ENCODE results near the gene TBX2.

TBX2 gene

DNA sequence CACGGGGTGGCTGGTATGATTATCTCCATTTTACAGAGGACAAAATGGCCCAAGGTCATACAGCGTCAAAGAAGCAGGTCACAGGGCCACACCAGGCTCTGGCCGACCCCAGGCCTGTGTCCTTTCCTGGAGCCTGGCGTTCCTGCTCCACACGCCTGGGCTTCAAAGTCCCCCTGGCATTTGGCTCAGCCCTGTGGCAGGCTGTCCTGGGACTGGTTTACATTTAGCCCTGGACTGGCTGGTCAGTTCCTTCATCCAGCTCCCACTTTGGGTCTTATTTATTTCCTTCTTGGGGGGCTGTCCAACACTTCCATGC is 15.3 kb downstream of the TBX2 start:
- TF ChIP-seq POU6F1 (CRISPR knock-in tag; IDR thresholded peaks at IDR 0.05; ENCODE audit: borderline replicate concordance, low read depth): no peak
- TF ChIP-seq, protein P1, sequence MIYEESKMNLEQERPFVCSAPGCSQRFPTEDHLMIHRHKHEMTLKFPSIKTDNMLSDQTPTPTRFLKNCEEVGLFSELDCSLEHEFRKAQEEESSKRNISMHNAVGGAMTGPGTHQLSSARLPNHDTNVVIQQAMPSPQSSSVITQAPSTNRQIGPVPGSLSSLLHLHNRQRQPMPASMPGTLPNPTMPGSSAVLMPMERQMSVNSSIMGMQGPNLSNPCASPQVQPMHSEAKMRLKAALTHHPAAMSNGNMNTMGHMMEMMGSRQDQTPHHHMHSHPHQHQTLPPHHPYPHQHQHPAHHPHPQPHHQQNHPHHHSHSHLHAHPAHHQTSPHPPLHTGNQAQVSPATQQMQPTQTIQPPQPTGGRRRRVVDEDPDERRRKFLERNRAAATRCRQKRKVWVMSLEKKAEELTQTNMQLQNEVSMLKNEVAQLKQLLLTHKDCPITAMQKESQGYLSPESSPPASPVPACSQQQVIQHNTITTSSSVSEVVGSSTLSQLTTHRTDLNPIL (CRISPR knock-in tag; IDR thresholded peaks at IDR 0.05; ENCODE audit: low read depth): no peak
- TF ChIP-seq TCF4 (CRISPR knock-in tag; IDR thresholded peaks at IDR 0.05; ENCODE audit: borderline replicate concordance): no peak
- TF ChIP-seq ZNF8 (CRISPR knock-in tag; IDR thresholded peaks at IDR 0.05): no peak
- no peak for TF ChIP-seq ZNF565 (CRISPR knock-in tag; conservative IDR thresholded peaks at IDR 0.05; ENCODE audit: low read depth)
- TF ChIP-seq ISL1 (CRISPR knock-in tag; IDR thresholded peaks at IDR 0.05): no peak
- no peak for TF ChIP-seq TSHZ2 (CRISPR knock-in tag; IDR thresholded peaks at IDR 0.05)
- TF ChIP-seq SNAI2 (CRISPR knock-in tag; IDR thresholded peaks at IDR 0.05): no peak
- no peak for TF ChIP-seq PATZ1 (CRISPR knock-in tag; IDR thresholded peaks at IDR 0.05; ENCODE audit: borderline replicate concordance)
- no peak for TF ChIP-seq CSDC2 (CRISPR knock-in tag; IDR thresholded peaks at IDR 0.05)
- no peak for TF ChIP-seq GLIS3 (CRISPR knock-in tag; IDR thresholded peaks at IDR 0.05)
- no peak for TF ChIP-seq TOX (CRISPR knock-in tag; IDR thresholded peaks at IDR 0.05; ENCODE audit: borderline replicate concordance)
- ATAC-seq: no peak

- ATAC-seq: no peak
- TF ChIP-seq BACH2 (CRISPR knock-in tag; IDR thresholded peaks at IDR 0.05; ENCODE audit: borderline replicate concordance): no peak
These were observed 15.9 kb downstream of the TBX2 start for GRCh38 chr17:61415374-61416210.

- no peak for TF ChIP-seq ZNF565 (CRISPR knock-in tag; conservative IDR thresholded peaks at IDR 0.05; ENCODE audit: low read depth)
- TF ChIP-seq ZFP30 (CRISPR knock-in tag; IDR thresholded peaks at IDR 0.05): no peak
- no peak for TF ChIP-seq ESRRG (CRISPR knock-in tag; IDR thresholded peaks at IDR 0.05)
- TF ChIP-seq POU6F1 (CRISPR knock-in tag; IDR thresholded peaks at IDR 0.05; ENCODE audit: borderline replicate concordance, low read depth): no peak
- no peak for TF ChIP-seq OSR1 (CRISPR knock-in tag; IDR thresholded peaks at IDR 0.05)
- TF ChIP-seq, protein P2, sequence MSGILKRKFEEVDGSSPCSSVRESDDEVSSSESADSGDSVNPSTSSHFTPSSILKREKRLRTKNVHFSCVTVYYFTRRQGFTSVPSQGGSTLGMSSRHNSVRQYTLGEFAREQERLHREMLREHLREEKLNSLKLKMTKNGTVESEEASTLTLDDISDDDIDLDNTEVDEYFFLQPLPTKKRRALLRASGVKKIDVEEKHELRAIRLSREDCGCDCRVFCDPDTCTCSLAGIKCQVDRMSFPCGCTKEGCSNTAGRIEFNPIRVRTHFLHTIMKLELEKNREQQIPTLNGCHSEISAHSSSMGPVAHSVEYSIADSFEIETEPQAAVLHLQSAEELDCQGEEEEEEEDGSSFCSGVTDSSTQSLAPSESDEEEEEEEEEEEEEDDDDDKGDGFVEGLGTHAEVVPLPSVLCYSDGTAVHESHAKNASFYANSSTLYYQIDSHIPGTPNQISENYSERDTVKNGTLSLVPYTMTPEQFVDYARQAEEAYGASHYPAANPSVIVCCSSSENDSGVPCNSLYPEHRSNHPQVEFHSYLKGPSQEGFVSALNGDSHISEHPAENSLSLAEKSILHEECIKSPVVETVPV (CRISPR knock-in tag; IDR thresholded peaks at IDR 0.05): no peak
- TF ChIP-seq PPARA (CRISPR knock-in tag; IDR thresholded peaks at IDR 0.05; ENCODE audit: borderline replicate concordance): no peak
- TF ChIP-seq SNAI2 (CRISPR knock-in tag; IDR thresholded peaks at IDR 0.05): no peak
- TF ChIP-seq ZNF8 (CRISPR knock-in tag; IDR thresholded peaks at IDR 0.05): no peak
- no peak for ATAC-seq
These were observed 16.5 kb downstream of the TBX2 start for GRCh38 chr17:61416211-61416539.
